Heart left ventricle (tissue), 13 donors: ENCODE results near the gene RELT.

ENCODE experiments used
- CTCF ChIP-seq, 12 donors: fragments of 200-600 bp; sonication (generic) in 4 of 12; IDR thresholded peaks; one replicate each; pipeline versions ENCODE4 v1.5.0 to v1.8.0; 2018 to 2022; ENCODE audit warnings: antibody characterized with exemption in 12 of 12, mild to moderate bottlenecking in 5 of 12
- POLR2A ChIP-seq, 2 donors: fragments of 450-650 bp; IDR thresholded peaks; one replicate each; pipeline ENCODE4 v1.6.1; 2017; ENCODE audit warnings: antibody characterized with exemption in 2 of 2, mild to moderate bottlenecking in 2 of 2, moderate library complexity in 2 of 2
- donor health status: ischemic (EF 13 %, LVEDD 7.1; RV severe dilation, severe dysfunction).
- donor health status: DM: no; HTN: yes; CAD: no.
- donor health status: DM: no; HTN: no; CAD: no.
- donor health status: ischemic (EF 25% LVEDD 6.9; RV normal size, moderate dysfunction).
- donor health status: ischemic (EF 25% LVEDD 5.7; RV mildly dilated, moderate dysfunction).
- donor health status: ischemic (EF 35%, LVEDD 5.7; RV mildly dilated, moderate dysfunction).
- donor health status: nonischemic (EF 11% LVEDD 7.7; RV severe dilation, severe dysfunction).
- donor health status: DM: yes; HTN: yes; CAD: no.
- donor health status: PGD.
- donor health status: ischemic (EF 29% LVEDD 5.4; RV normal size, mild dysfunction).
- donor health status: nonischemic (EF 23%, LVEDD 6.1; RV moderate dilation, normal function).

DNA sequence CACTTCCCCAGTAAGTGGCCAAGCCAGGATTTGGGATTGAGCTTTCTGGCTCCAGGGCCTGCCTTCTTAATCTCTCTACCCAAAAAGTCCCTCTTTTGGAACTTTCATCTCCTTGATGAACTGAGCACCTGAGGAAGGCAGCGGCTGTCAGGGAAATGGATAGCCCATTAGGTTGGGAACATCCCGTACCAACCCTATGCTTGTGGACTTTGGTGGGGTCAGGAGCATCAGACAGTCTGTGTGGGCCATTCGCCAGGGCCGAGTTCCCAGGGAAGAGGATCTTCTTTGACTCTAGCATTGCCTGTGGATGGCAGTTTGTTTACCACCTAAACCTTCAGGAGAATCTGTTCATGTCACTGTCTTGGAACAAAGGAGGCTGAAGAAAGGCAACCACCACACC, 37.9 kb upstream of the RELT start:
- no peak for TF ChIP-seq CTCF (IDR thresholded peaks at IDR 0.05)
- no peak for TF ChIP-seq POLR2A (IDR thresholded peaks at IDR 0.05)
